GM23338 (cell line): Measurements from ENCODE around the gene ACO2. TPM values are rescaled to one million over a fixed set of nuclear protein-coding genes. Genes with fewer than 3 reads are reported as not detected.

Experiments
- ATAC-seq: fragments of 200-7000 bp; cut with Tn5 transposase; 3 replicates; pipeline ENCODE4 v1.9.1; 2020
- DNase-seq: peaks from one replicate; pipeline ENCODE4 v3.0.0-alpha.2; 2015; ENCODE audit warnings: low spot score
- H2AFZ ChIP-seq: fragments of 200-600 bp; sonication (generic); 2 replicates; pipeline ENCODE4 v1.8.0; 2016; ENCODE audit warnings: antibody characterized with exemption, mild to moderate bottlenecking, moderate library complexity
- H3F3A ChIP-seq: fragments of 200-600 bp; sonication (generic); replicated peaks from 2 replicates; pipeline ENCODE4 v1.8.0; 2017; ENCODE audit warnings: antibody characterized with exemption, mixed run types, low read depth
- H3K27ac ChIP-seq: fragments of 200-600 bp; sonication (generic); 2 replicates; pipeline ENCODE4 v1.6.1; 2016; ENCODE audit warnings: low read depth
- H3K27me3 ChIP-seq: fragments of 200-600 bp; sonication (generic); 2 replicates; pipeline ENCODE4 v1.8.0; 2016; ENCODE audit warnings: mild to moderate bottlenecking, mixed run types, moderate library complexity; ENCODE audit not compliant: insufficient read depth
- H3K36me3 ChIP-seq: fragments of 200-600 bp; sonication (generic); 2 replicates; pipeline ENCODE4 v1.8.0; 2016; ENCODE audit warnings: mild to moderate bottlenecking; ENCODE audit not compliant: insufficient read depth
- H3K4me1 ChIP-seq: fragments of 200-600 bp; sonication (generic); 2 replicates; pipeline ENCODE4 v1.8.0; 2016; ENCODE audit warnings: mild to moderate bottlenecking, moderate library complexity; ENCODE audit not compliant: insufficient read depth
- H3K4me2 ChIP-seq: fragments of 200-600 bp; sonication (generic); 2 replicates; pipeline ENCODE4 v1.7.1; 2017; ENCODE audit warnings: mixed run types
- H3K4me3 ChIP-seq: fragments of 200-600 bp; sonication (generic); 2 replicates; pipeline ENCODE4 v1.6.1; 2016; ENCODE audit warnings: mixed run types
- H3K79me2 ChIP-seq: fragments of 200-600 bp; sonication (generic); replicated peaks from 2 replicates; pipeline ENCODE4 v1.8.0; 2017; ENCODE audit warnings: mild to moderate bottlenecking; ENCODE audit not compliant: insufficient read depth
- H3K9me2 ChIP-seq: fragments of 200-600 bp; sonication (generic); 2 replicates; pipeline ENCODE4 v1.8.0; 2017; ENCODE audit not compliant: insufficient read depth
- H4K20me1 ChIP-seq: fragments of 200-600 bp; sonication (generic); replicated peaks from 2 replicates; pipeline ENCODE4 v1.8.0; 2017; ENCODE audit warnings: mild to moderate bottlenecking; ENCODE audit not compliant: insufficient read depth
- H3K27ac Mint-ChIP-seq: 2 replicates; pipeline ENCODE4 v1.8.0; 2020; ENCODE audit warnings: inconsistent platforms, mild to moderate bottlenecking, moderate library complexity, mixed read lengths
- H3K27me3 Mint-ChIP-seq: 3 replicates; pipeline ENCODE4 v1.8.0; 2022; ENCODE audit warnings: low read depth, mild to moderate bottlenecking, moderate library complexity, mixed read lengths, inconsistent platforms; ENCODE audit not compliant: insufficient read depth, poor library complexity
- H3K36me3 Mint-ChIP-seq: 3 replicates; pipeline ENCODE4 v1.8.0; 2021; ENCODE audit warnings: low read depth, mild to moderate bottlenecking, inconsistent platforms, moderate library complexity, mixed read lengths
- H3K4me1 Mint-ChIP-seq: 3 replicates; pipeline ENCODE4 v1.8.0; 2020; ENCODE audit warnings: mild to moderate bottlenecking, inconsistent platforms, mixed read lengths
- H3K4me3 Mint-ChIP-seq: 3 replicates; pipeline ENCODE4 v1.8.0; 2021; ENCODE audit warnings: moderate library complexity, mild to moderate bottlenecking, inconsistent platforms, mixed read lengths
- H3K9me3 Mint-ChIP-seq: 3 replicates; pipeline ENCODE4 v1.8.0; 2020; ENCODE audit warnings: moderate library complexity, mild to moderate bottlenecking, inconsistent platforms, mixed read lengths
- CREB1 ChIP-seq: fragments of 250-450 bp; sonication (Bioruptor Pico); IDR thresholded peaks from 2 replicates; pipeline ENCODE4 v1.5.0; 2020; ENCODE audit warnings: low read depth, mild to moderate bottlenecking, moderate library complexity
- ETS1 ChIP-seq: IDR thresholded peaks from 2 replicates; pipeline ENCODE4 v1.6.1; 2016; ENCODE audit warnings: antibody characterized with exemption
- EZH2 ChIP-seq: fragments of 200-600 bp; sonication (generic); IDR thresholded peaks from one replicate; pipeline ENCODE4 v1.8.0; 2017; ENCODE audit warnings: antibody characterized with exemption, mild to moderate bottlenecking, low read depth; ENCODE audit not compliant: unreplicated experiment
- EZH2phosphoT487 ChIP-seq: fragments of 200-600 bp; sonication (generic); IDR thresholded peaks from one replicate; pipeline ENCODE4 v1.8.1; 2018; ENCODE audit warnings: antibody characterized with exemption; ENCODE audit not compliant: unreplicated experiment
- JUNB ChIP-seq: IDR thresholded peaks from one replicate; pipeline ENCODE4 v1.6.1; 2016; ENCODE audit warnings: antibody characterized with exemption; ENCODE audit not compliant: unreplicated experiment
- NANOG ChIP-seq: IDR thresholded peaks from 2 replicates; pipeline ENCODE4 v1.6.1; 2016; ENCODE audit warnings: antibody characterized with exemption, borderline replicate concordance
- REST ChIP-seq: IDR thresholded peaks from one replicate; pipeline ENCODE4 v1.6.1; 2018; ENCODE audit warnings: antibody characterized with exemption; ENCODE audit not compliant: unreplicated experiment
- STAT1 ChIP-seq: IDR thresholded peaks from one replicate; pipeline ENCODE4 v1.6.1; 2016; ENCODE audit warnings: antibody characterized with exemption; ENCODE audit not compliant: unreplicated experiment
- ZNF114 ChIP-seq: fragments of 250-450 bp; sonication (Bioruptor Pico); IDR thresholded peaks from 2 replicates; pipeline ENCODE4 v1.5.0; 2020; ENCODE audit warnings: mild to moderate bottlenecking, moderate library complexity
- ZNF331 ChIP-seq: fragments of 250-450 bp; sonication (Bioruptor Pico); IDR thresholded peaks from 2 replicates; pipeline ENCODE4 v1.5.0; 2020; ENCODE audit warnings: low read depth, mild to moderate bottlenecking, moderate library complexity
- polyA plus RNA-seq: library from polyadenylated mRNA; unstranded; fragments of >200 nt; fragmentation: Nextera tagmentation; extraction: Ambion mirVana; gene quantifications from 2 replicates; pipeline ENCODE4 v1.2.1, GENCODE V29; 2016
- total RNA-seq: library from RNA; depleted of rRNA; stranded (reverse); fragments of >200 nt; shearing (Covaris generic); gene quantifications from 2 replicates; pipeline ENCODE4 v1.2.3, GENCODE V29; 2014
- TF ChIP-seq, protein P1 (sequence below), 2 experiments: fragments of 200-600 bp in 1 of 2; sonication (generic) in 1 of 2; conservative IDR thresholded peaks; 2 replicates each; pipeline versions ENCODE4 v1.5.1 to v1.6.1; 2016 to 2017; ENCODE audit warnings: antibody characterized with exemption in 2 of 2, low read depth in 2 of 2, mild to moderate bottlenecking in 2 of 2, moderate library complexity in 1 of 2
- TF ChIP-seq, protein P2 (sequence below): fragments of 250-450 bp; sonication (Bioruptor Pico); IDR thresholded peaks from 2 replicates; pipeline ENCODE4 v1.5.0; 2020; ENCODE audit warnings: mild to moderate bottlenecking, moderate library complexity

The ACO2 gene
- total and polyA plus RNA-seq, 2 experiments from 2014 or later: 36.2 to 79.7 TPM

GRCh38 chr22:41531715-41532477, 63.0 kb downstream of the ACO2 start:
- H3K9me2 ChIP-seq: no peaks in the 10 kb centered on the region
- no peak overlapping the region for H3K27ac ChIP-seq
- Mint-ChIP-seq H3K9me3 (no peaks in the 10 kb centered on the region), H3K27ac (no peak overlapping the region), H3K4me3 (no peak overlapping the region), H3K36me3 (peaks cover 57% of the 10 kb centered on the region), H3K4me1 (peaks cover 7% of the 10 kb centered on the region), H3K27me3 (peaks cover 19% of the 10 kb centered on the region)
- H3K4me2 ChIP-seq: no peak overlapping the region
- ATAC-seq (no peak), DNase-seq (no peak)
- H3K79me2 ChIP-seq: peaks cover 4% of the 10 kb centered on the region; the same call in 1 of the 2 replicates
- H3K4me1 ChIP-seq: peaks cover 3% of the 10 kb centered on the region; the same call in 1 of the 2 replicates
- H3K4me3 ChIP-seq: no peak overlapping the region
- no peak overlapping the region for H2AFZ ChIP-seq
- TF ChIP-seq NANOG (no peak), ZNF331 (no peak), EZH2 (no peak), EZH2phosphoT487 (no peak), CREB1 (no peak), ETS1 (no peak), ZNF114 (CRISPR knock-in tag) (no peak), REST (no peak), STAT1 (no peak), JUNB (no peak)
- TF ChIP-seq, protein P1, sequence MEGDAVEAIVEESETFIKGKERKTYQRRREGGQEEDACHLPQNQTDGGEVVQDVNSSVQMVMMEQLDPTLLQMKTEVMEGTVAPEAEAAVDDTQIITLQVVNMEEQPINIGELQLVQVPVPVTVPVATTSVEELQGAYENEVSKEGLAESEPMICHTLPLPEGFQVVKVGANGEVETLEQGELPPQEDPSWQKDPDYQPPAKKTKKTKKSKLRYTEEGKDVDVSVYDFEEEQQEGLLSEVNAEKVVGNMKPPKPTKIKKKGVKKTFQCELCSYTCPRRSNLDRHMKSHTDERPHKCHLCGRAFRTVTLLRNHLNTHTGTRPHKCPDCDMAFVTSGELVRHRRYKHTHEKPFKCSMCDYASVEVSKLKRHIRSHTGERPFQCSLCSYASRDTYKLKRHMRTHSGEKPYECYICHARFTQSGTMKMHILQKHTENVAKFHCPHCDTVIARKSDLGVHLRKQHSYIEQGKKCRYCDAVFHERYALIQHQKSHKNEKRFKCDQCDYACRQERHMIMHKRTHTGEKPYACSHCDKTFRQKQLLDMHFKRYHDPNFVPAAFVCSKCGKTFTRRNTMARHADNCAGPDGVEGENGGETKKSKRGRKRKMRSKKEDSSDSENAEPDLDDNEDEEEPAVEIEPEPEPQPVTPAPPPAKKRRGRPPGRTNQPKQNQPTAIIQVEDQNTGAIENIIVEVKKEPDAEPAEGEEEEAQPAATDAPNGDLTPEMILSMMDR (conservative IDR thresholded peaks at IDR 0.05; ENCODE audit: low read depth in 2 of 2): no peak
- TF ChIP-seq, protein P2, sequence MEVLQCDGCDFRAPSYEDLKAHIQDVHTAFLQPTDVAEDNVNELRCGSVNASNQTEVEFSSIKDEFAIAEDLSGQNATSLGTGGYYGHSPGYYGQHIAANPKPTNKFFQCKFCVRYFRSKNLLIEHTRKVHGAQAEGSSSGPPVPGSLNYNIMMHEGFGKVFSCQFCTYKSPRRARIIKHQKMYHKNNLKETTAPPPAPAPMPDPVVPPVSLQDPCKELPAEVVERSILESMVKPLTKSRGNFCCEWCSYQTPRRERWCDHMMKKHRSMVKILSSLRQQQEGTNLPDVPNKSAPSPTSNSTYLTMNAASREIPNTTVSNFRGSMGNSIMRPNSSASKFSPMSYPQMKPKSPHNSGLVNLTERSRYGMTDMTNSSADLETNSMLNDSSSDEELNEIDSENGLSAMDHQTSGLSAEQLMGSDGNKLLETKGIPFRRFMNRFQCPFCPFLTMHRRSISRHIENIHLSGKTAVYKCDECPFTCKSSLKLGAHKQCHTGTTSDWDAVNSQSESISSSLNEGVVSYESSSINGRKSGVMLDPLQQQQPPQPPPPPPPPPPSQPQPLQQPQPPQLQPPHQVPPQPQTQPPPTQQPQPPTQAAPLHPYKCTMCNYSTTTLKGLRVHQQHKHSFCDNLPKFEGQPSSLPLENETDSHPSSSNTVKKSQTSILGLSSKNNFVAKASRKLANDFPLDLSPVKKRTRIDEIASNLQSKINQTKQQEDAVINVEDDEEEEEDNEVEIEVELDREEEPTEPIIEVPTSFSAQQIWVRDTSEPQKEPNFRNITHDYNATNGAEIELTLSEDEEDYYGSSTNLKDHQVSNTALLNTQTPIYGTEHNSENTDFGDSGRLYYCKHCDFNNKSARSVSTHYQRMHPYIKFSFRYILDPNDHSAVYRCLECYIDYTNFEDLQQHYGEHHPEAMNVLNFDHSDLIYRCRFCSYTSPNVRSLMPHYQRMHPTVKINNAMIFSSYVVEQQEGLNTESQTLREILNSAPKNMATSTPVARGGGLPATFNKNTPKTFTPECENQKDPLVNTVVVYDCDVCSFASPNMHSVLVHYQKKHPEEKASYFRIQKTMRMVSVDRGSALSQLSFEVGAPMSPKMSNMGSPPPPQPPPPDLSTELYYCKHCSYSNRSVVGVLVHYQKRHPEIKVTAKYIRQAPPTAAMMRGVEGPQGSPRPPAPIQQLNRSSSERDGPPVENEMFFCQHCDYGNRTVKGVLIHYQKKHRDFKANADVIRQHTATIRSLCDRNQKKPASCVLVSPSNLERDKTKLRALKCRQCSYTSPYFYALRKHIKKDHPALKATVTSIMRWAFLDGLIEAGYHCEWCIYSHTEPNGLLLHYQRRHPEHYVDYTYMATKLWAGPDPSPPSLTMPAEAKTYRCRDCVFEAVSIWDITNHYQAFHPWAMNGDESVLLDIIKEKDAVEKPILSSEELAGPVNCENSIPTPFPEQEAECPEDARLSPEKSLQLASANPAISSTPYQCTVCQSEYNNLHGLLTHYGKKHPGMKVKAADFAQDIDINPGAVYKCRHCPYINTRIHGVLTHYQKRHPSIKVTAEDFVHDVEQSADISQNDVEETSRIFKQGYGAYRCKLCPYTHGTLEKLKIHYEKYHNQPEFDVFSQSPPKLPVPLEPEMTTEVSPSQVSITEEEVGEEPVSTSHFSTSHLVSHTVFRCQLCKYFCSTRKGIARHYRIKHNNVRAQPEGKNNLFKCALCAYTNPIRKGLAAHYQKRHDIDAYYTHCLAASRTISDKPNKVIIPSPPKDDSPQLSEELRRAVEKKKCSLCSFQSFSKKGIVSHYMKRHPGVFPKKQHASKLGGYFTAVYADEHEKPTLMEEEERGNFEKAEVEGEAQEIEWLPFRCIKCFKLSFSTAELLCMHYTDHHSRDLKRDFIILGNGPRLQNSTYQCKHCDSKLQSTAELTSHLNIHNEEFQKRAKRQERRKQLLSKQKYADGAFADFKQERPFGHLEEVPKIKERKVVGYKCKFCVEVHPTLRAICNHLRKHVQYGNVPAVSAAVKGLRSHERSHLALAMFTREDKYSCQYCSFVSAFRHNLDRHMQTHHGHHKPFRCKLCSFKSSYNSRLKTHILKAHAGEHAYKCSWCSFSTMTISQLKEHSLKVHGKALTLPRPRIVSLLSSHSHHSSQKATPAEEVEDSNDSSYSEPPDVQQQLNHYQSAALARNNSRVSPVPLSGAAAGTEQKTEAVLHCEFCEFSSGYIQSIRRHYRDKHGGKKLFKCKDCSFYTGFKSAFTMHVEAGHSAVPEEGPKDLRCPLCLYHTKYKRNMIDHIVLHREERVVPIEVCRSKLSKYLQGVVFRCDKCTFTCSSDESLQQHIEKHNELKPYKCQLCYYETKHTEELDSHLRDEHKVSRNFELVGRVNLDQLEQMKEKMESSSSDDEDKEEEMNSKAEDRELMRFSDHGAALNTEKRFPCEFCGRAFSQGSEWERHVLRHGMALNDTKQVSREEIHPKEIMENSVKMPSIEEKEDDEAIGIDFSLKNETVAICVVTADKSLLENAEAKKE: no peak
- peaks cover 20% of the 10 kb centered on the region; the same call in 1 of the 2 replicates for H3K36me3 ChIP-seq
- H3K27me3 ChIP-seq: no peaks in the 10 kb centered on the region
- H3F3A ChIP-seq: peaks cover 14% of the 10 kb centered on the region
- H4K20me1 ChIP-seq: peaks cover 9% of the 10 kb centered on the region
